Left renal cortex interstitium (tissue), 4 donors: ENCODE results near the gene STEAP1B. TPM values are rescaled to one million over a fixed set of nuclear protein-coding genes. Genes with fewer than 3 reads are reported as not detected.

Source experiments
- DNase-seq, 4 donors: peaks; one replicate each; pipeline ENCODE4 v3.0.0-alpha.2; 2013; ENCODE audit warnings: low read depth in 4 of 4, low spot score in 2 of 4, missing footprints in 1 of 4
- polyA plus RNA-seq, 4 donors: library from polyadenylated mRNA; unstranded; fragments of 120-200 nt; gene quantifications; one replicate each; pipeline ENCODE4 v1.2.1, GENCODE V29; 2013; ENCODE audit not compliant: insufficient read length in 4 of 4

STEAP1B gene
- polyA plus RNA-seq, 4 donors: 1.0 to 2.2 (median 2.0) TPM

DNA sequence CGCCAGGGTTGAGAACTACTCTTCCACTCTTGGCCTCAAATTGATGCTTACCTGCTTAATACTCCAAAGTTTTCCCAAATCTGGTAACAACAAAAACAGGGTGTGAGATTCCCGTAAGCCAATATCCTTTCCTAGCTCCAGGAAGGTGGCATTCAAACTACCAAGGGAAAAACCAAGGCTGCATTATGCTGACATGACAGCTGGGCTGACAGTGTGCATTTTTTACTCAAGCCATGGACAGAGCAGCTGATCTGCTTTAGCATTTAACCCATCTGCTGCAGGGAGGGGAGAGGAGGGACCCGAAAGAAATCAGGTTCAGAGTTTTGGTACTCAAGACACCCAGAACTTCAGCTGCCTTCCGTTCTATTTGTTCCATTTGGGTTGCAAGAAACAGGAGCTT lies 93.3 kb downstream of the STEAP1B start:
- DNase-seq: no peak

DNA sequence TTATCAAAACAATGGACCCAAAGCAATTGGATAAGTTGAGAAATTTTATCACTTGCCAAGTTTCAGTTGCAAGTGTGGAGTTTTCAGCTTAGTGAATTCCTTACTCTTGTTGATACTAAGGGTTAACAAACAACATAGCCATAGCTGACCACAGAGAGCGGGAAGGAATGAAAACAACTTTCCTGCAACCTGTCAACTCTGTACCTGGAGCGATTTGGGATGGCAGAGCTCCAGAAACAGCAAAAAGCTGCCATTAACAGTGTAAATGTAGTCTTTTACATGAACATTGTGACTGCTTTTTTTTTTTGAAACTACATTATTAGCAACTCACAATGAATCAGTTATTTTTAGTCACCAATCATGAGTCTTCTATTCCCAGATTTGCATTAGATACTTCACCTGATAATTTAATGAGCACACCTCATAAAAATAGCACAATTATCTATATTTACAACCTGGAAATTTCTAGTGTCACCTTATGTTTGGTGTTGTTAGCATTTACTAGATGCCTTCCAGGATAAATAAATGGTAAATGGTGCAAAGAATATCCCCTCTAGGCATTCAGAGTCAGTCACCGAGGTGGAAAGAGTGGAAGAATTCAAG lies 95.5 kb downstream of the STEAP1B start:
- DNase-seq: no peak

DNA sequence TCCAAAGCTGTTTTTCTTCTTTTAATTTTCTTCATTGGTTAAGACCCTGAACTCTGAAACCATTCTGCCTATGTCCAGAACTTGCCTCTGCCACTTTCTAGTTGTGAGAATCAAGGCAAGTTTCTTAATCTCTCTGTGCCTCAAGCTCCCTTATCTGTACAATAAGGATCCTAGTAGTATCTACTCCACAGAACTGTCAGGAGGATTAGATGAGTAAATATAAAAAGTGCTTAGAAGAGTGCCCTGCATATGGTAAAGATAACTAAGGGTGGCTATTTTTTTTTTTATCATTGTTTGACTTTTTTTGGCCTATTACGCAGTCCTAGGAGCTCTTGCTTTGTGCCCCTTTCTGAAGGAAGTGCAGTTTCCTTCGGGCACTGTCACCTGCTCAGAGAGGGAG lies 96.6 kb downstream of the STEAP1B start:
- no peak for DNase-seq

DNA sequence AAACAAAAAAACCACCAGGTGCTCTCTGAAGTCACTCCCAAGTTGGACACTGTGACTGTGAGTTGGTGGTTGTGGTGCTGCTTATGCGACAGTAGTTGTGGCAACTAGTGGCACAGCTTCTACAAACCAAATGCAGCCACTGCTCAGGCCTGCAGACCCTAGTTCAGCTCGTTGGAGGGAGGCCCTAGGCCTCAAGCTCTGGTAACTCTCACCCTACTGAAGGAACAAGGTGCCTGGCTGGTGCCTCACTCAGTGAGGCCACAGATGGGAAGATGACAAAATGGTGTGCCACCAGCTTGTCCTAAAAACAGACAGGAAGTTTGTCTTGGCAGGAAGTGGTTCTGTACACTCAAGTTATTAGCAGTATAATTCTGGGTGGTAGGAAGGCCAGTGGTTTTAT lies 97.7 kb downstream of the STEAP1B start:
- no peak for DNase-seq

DNA sequence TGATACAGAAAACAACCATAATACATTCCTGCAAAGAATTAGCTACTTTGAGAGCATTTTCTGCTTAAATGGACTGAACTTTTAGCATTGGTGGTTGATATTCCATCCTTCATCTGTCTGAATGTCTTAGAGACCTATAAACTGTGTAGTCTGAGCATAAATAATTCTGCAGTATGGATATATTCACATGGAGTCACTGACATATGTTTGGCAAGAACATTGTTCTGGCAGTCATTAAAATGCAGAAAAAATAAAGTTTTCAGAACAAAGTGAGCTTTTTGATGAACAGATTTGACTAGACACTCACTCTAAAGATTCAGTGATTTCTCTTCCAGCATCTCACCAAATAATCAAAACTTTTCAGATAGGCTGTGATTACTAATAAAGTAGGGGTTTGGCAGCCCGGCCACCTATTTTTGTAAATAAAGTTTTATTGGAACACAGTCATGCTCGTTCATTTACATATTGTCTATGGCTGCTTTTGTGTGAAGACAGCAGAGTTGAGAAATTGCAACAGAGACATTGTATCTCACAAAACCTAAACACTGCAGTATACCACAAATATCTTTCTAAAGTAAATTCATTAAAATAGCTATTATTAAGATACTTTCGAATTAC lies 98.9 kb downstream of the STEAP1B start:
- DNase-seq: no peak

DNA sequence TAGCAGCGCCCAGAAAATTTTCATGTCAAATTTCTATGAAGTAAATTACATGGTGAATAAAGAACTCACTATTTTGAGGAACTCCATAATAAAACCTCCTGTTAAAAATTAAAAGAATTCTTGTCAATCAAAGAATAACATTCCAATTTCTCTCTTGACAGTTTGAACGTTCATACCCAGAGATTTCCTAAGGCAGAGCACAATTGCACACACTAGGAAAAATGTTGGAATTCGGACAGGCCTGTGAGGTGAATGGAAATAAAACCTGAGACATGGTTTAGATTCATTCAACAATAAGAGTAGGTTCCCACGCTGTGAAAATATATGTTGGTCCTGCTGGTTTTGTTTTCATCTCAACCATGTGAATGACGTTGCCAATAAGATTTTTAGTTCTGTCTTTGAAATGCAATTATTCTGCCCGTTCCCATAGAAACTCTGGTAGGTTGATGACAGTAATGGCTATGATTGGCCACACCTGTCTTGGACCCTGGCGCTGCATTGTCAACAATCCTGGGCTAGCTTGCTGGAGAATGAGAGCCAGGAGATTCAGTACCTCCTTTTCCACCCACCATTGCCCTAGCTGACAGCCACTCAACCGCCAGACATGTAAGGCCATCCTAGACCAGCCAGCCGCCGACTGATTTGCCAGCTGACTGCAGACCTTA lies 99.7 kb downstream of the STEAP1B start:
- no peak for DNase-seq

DNA sequence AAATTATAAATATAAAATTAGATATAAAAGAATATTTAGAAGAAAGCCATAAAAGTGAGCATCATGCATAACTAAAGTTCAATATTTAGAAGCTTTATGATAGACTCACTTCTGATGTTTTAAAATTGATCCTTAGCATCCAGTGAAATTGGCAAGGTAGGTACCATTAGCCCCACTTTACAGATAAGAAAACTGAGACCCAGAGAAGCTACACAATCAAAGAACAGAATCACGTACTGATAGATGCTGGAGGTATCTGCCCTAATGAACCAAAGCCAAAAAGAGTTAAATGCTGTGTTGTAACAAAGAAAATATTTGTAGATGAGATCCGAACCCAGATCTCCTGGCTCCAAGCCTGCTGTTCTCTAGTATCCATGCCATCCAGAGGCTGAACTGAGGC lies 100.4 kb downstream of the STEAP1B start:
- no peak for DNase-seq

DNA sequence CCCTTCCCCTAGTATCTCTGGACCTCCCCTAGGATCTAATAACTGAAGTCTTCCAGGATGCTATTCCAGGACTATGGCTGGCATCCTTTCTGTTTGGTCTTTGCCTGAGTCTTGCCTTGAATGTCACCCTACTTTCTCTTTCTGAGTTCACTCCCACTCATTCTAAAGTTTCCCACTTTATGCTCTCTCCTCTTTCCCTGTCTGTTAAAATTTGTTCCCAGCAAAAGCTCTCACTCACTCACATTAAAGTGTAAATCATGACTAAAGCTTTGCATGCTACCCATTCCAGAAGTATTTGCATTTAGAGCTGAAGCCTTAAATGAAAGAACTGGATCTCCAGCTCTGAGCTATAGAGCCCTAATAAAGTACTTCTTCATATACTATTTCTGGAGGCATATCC lies 100.9 kb downstream of the STEAP1B start:
- no peak for DNase-seq

GRCh38 chr7:22397981-22398380 lies 102.0 kb downstream of the STEAP1B start:
- DNase-seq: no peak

GRCh38 chr7:22395222-22395621 lies 104.8 kb downstream of the STEAP1B start:
- no peak for DNase-seq

- DNase-seq: no peak
These were observed 105.2 kb downstream of the STEAP1B start for GRCh38 chr7:22394739-22395138.

GRCh38 chr7:22393913-22394729 lies 105.9 kb downstream of the STEAP1B start:
- DNase-seq: no peak

GRCh38 chr7:22390516-22390915 lies 109.5 kb downstream of the STEAP1B start:
- DNase-seq: no peak

DNA sequence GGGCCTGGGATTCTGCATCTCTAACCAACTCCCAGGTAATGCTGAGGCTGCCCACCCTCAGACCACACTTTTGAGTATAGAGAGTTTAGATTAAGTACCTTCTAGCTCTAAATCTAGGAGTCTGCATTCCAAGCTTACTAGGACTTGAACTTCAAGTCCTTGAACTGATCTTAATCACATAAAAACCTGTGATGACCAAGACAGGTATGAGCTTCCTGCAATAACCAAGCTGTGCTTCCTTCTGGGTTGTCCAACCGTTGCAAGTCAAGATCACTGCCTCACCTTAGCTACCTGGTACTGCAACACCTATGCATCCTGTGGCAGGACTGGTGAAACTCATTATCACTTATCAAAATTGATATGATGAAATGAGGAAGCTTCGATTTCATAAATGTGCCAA lies 110.1 kb downstream of the STEAP1B start:
- DNase-seq: no peak

DNA sequence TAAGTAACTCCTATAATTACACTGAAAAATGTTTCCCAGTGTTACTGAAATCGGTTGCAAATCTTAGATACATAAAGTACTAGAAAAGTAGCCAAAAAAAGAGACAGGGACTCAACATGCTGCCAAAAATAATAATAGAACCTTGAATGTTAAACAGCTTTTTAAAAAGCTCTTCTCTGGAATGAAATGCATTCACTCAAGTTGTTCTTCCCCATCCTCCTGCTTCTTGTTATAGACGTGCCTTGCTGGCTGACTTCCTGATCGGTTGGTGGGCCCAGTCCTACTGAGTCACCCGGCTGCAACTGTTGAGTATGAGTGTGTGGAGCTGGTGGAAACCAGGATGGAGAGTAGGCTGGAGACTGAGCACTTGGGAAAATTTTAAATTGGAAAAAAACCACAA lies 112.4 kb downstream of the STEAP1B start:
- DNase-seq: no peak

DNA sequence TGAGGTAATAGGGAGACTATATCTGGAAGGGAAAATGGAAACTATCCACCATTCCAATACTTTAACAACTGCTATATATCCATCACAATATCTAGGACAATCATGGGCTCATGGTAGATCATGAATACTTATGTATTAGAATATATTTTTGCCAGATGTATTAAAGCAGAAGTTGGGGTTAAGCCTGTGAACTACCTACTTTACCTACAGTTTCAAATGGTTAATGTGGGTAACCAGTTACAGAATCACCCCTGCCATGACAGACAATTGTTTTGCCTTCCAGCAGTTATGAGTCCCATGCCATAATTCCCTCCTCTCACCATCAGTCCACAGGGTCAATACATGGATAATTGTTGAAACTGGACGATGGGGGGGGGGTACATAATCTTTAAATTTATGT lies 113.1 kb downstream of the STEAP1B start:
- no peak for DNase-seq

- no peak for DNase-seq
These were observed 113.7 kb downstream of the STEAP1B start for GRCh38 chr7:22386206-22386858.

DNA sequence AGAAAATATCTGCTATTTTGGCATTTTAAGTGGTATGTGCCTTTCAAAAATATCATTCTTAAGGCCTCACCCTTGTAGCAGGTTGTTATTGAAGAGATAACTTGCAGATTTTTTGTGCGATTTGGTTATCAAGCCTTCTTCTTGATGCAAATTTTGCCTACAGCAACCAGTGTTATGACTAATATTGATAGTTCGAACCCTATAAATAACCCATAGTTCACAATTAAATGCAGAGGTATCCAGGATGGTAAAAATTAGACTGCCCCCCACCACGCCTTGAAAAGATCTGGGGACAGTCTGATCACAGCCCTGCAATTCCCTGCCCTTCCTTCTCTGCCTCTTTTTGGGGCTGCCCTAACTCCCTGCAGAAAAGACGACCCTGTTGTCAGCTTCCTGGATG lies 114.7 kb downstream of the STEAP1B start:
- DNase-seq: no peak

- DNase-seq: no peak
These were observed 119.7 kb downstream of the STEAP1B start for GRCh38 chr7:22380333-22380732.

GRCh38 chr7:22378199-22378980 lies 121.6 kb downstream of the STEAP1B start:
- no peak for DNase-seq
